Measurements from ENCODE around the gene NCOA5. TPM values are rescaled to one million over a fixed set of nuclear protein-coding genes. Genes with fewer than 3 reads are reported as not detected.
A peak's percentile ranks its signal among the peaks of the same experiment; 100 is the strongest.

Gene NCOA5
- total and polyA plus RNA-seq, 9 of the 15 experiments (the other 6 are each of a cell fraction or from before 2014, with no cell fraction given) = 3.9 to 22.8 (median 13.8) TPM

GRCh38 chr20:46073443-46073842 is 16.3 kb downstream of the NCOA5 start:
- BruUV-seq (replicated peaks) = no TSS peak
- ChIA-PET CTCF (ENCODE audit: low intra/inter-chr PET ratio) (no interaction called here), POLR2A (interaction anchor here (0.5 to 1.1 kb wide), 2 partner anchors 16 to 361 kb away, joined by 3 read pairs; no protein-coding TSS in a partner anchor)
- in situ Hi-C loops (cut with MboI) = no loop called here
- DNase-seq (ENCODE audit: extremely low read depth in 1 of 4, low spot score in 3 of 4) = no peak
- H3K4me2 ChIP-seq (ENCODE audit: insufficient read depth, low read length) = no peak overlapping the region
- FAIRE-seq = no peak
- no peak overlapping the region for H3K27ac ChIP-seq (ENCODE audit: extremely low read depth, low read depth, low read length)
- H3K4me3 ChIP-seq = no peak overlapping the region
- 56% methylated on average over 3 of the region's 3 CpGs for WGBS (ENCODE audit: insufficient coverage, low coverage, missing lambda C conversion rate)
- no peaks in the 10 kb centered on the region for H4K20me1 ChIP-seq (replicated peaks; ENCODE audit: control insufficient read depth, insufficient read depth, low read length)
- intact Hi-C loops (cut with micrococcal nuclease) = no loop called here
- H3K27me3 ChIP-seq (ENCODE audit: control insufficient read depth in 2 of 2, insufficient read depth in 2 of 2, low read length in 2 of 2) = no peaks in the 10 kb centered on the region
- no peak for ATAC-seq
- H2AFZ ChIP-seq (ENCODE audit: low read depth, low read length) = no peak overlapping the region
- no peaks in the 10 kb centered on the region for H3K4me1 ChIP-seq (replicated peaks in 1 of 2; ENCODE audit: control insufficient read depth in 2 of 2, insufficient read depth in 2 of 2, low read length in 2 of 2)
- TF ChIP-seq CEBPG (CRISPR knock-in tag; IDR thresholded peaks at IDR 0.05) (no peak), CEBPG (tag; conservative IDR thresholded peaks at IDR 0.05 in 1 of 2, IDR thresholded peaks at IDR 0.05 in 1 of 2) (0 out of 4 replicates have a peak, but pooled peaks of 1 of the 2 experiments have one; percentile 18), SAFB (IDR thresholded peaks at IDR 0.05; ENCODE audit: borderline replicate concordance, low read depth, low read length) (no peak), THRAP3 (IDR thresholded peaks at IDR 0.05; ENCODE audit: borderline replicate concordance) (no peak)
- no peaks in the 10 kb centered on the region for H3K9me3 ChIP-seq (replicated peaks; ENCODE audit: control insufficient read depth, insufficient read depth, low read depth, low read length)
- no peaks in the 10 kb centered on the region for H3K79me2 ChIP-seq (ENCODE audit: control insufficient read depth, insufficient read depth, low read length)
- peaks cover 4% of the 10 kb centered on the region for H3K9me1 ChIP-seq (ENCODE audit: control insufficient read depth, insufficient read depth, low read length)
- H3K9ac ChIP-seq (ENCODE audit: insufficient read depth in 1 of 2, low read depth in 2 of 2, low read length in 2 of 2) = no peak overlapping the region
- H3K36me3 ChIP-seq (ENCODE audit: control insufficient read depth, insufficient read depth, low read length) = peaks cover 36% of the 10 kb centered on the region; the same call in 2 of the 3 replicates

GRCh38 chr20:46073024-46073423 is 16.7 kb downstream of the NCOA5 start:
- Histone ChIP-seq H4K20me1 (replicated peaks; ENCODE audit: control insufficient read depth, insufficient read depth, low read length) (no peaks in the 10 kb centered on the region), H3K9me1 (ENCODE audit: control insufficient read depth, insufficient read depth, low read length) (peaks cover 4% of the 10 kb centered on the region), H3K4me1 (replicated peaks in 1 of 2; ENCODE audit: control insufficient read depth in 2 of 2, insufficient read depth in 2 of 2, low read length in 2 of 2) (no peaks in the 10 kb centered on the region), H3K27me3 (ENCODE audit: control insufficient read depth in 2 of 2, insufficient read depth in 2 of 2, low read length in 2 of 2) (no peaks in the 10 kb centered on the region), H3K4me2 (ENCODE audit: insufficient read depth, low read length) (no peak overlapping the region), H3K27ac (ENCODE audit: extremely low read depth, low read depth, low read length) (no peak overlapping the region), H3K36me3 (ENCODE audit: control insufficient read depth, insufficient read depth, low read length) (peaks cover 36% of the 10 kb centered on the region; the same call in 2 of the 3 replicates), H3K9ac (ENCODE audit: insufficient read depth in 1 of 2, low read depth in 2 of 2, low read length in 2 of 2) (no peak overlapping the region), H3K9me3 (replicated peaks; ENCODE audit: control insufficient read depth, insufficient read depth, low read depth, low read length) (no peaks in the 10 kb centered on the region), H2AFZ (ENCODE audit: low read depth, low read length) (no peak overlapping the region), H3K4me3 (no peak overlapping the region), H3K79me2 (ENCODE audit: control insufficient read depth, insufficient read depth, low read length) (no peaks in the 10 kb centered on the region)
- intact Hi-C loops (cut with micrococcal nuclease) = no loop called here
- CTCF ChIA-PET (ENCODE audit: low intra/inter-chr PET ratio) = no interaction called here
- DNase-seq (ENCODE audit: extremely low read depth in 1 of 4, low spot score in 3 of 4) = no peak
- WGBS (ENCODE audit: insufficient coverage, low coverage, missing lambda C conversion rate) = 70% methylated on average over 4 of the region's 4 CpGs
- no peak for FAIRE-seq
- in situ Hi-C loops (cut with MboI) = no loop called here
- no peak for ATAC-seq
- no TSS peak for BruUV-seq (replicated peaks)
- POLR2A ChIA-PET = interaction anchor here (0.5 to 1.1 kb wide), 2 partner anchors 16 to 362 kb away, joined by 3 read pairs; no protein-coding TSS in a partner anchor
- TF ChIP-seq ZNF696 (CRISPR knock-in tag; conservative IDR thresholded peaks at IDR 0.05) = no peak
- no peak for TF ChIP-seq MNT (conservative IDR thresholded peaks at IDR 0.05)
- TF ChIP-seq CSDE1 (IDR thresholded peaks at IDR 0.05) = no peak
- TF ChIP-seq SAFB2 (IDR thresholded peaks at IDR 0.05; ENCODE audit: borderline replicate concordance, low read depth, low read length, severe bottlenecking) = no peak
- TF ChIP-seq ZNF551 (CRISPR knock-in tag; IDR thresholded peaks at IDR 0.05) = no peak
- TF ChIP-seq CBFB (CRISPR knock-in tag; IDR thresholded peaks at IDR 0.05) = no peak
- no peak for TF ChIP-seq HIVEP1 (CRISPR knock-in tag; IDR thresholded peaks at IDR 0.05)
- no peak for TF ChIP-seq MECOM (CRISPR knock-in tag; IDR thresholded peaks at IDR 0.05)
- TF ChIP-seq CBFA2T2 (conservative IDR thresholded peaks at IDR 0.05) = no peak
- TF ChIP-seq KLF6 (CRISPR knock-in tag; IDR thresholded peaks at IDR 0.05; ENCODE audit: borderline replicate concordance) = no peak
- TF ChIP-seq CBX3 (IDR thresholded peaks at IDR 0.05; ENCODE audit: borderline replicate concordance in 1 of 2, low read length in 2 of 2) = no peak
- TF ChIP-seq ZNF253 (CRISPR knock-in tag; conservative IDR thresholded peaks at IDR 0.05) = no peak
- no peak for TF ChIP-seq CGGBP1 (CRISPR knock-in tag; IDR thresholded peaks at IDR 0.05)
